GM21786 (cell line): Measurements from ENCODE around the gene CCS.
"Not testable (repeated sequence)": the region's sequence is repeated elsewhere in the genome, so short reads cannot be mapped to it uniquely, and the experiment has no call there.

ENCODE experiments used
- ATAC-seq: cut with Tn5 transposase; IDR thresholded peaks from one replicate; pipeline ENCODE4 v1.9.1; 2021; ENCODE audit not compliant: unreplicated experiment

The CCS gene

DNA sequence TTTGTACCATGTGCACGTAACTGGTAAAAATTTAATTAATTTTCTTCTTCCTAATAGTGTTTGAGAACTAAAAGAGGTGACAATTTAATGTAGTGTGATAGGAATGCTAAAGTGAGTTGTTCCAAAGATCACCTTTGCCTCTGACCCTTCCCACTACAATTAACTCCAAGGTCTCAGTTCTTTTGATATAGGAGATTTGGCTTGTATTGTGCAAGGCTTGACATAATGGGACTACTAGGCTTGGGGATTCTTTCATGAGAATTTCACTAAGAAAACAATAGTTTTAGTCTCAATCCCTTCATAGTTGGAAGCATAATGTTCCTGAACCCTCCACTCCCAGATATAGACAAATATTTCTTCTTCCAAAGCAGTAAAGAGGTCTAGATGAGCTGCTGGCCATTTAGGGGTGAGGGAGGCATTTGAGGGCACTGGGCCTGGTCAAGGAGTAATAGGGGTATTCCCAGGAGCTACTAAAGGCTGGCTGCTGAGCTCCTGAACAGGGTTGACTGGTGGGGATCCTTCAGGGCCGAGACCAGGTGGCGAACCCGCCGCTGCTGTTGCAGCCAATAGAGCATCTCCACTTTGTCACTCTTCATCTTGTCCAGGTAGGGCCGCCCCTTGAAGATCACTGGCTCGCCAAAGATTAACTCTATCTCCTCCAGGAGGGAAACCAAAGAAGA lies 2.8 kb upstream of the CCS start:
- no peak for ATAC-seq

DNA sequence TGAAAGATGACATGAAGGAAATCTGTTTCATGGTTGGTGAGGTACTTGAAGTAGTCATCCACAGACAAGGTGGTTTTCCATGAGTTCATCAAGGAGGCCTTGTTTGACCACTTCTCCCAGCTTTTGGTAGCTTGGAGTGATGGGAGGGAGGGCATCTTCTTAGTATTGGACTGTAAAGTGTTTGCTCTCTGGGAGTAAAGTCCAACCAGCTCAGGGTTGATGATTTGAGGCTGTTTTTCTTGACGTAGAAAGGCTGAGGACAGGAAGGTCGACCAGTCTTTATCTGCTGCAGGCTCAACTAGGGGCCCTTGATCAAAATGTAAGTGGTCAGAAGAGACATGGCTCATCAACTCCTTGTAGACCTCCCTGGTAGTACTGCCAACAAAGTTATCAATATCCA lies 1.8 kb upstream of the CCS start:
- ATAC-seq = no peak

DNA sequence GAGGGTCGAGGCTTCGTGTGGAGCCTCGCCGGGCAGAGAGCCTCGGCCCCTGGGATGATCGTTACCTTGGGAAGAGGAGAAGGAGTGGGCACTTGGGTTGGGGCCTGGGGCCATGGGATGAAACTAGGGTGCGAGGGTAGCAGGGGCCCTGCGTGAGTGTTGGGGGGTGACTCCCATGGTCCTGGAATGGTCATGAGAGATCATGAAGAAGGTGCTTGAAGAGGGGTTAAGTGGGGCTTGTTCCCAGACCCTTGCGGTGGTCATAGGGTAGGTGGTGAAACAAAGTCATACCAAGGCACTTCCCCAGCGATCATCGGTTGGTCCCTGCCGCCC lies 284 bp downstream of the CCS start:
- no peak for ATAC-seq

DNA sequence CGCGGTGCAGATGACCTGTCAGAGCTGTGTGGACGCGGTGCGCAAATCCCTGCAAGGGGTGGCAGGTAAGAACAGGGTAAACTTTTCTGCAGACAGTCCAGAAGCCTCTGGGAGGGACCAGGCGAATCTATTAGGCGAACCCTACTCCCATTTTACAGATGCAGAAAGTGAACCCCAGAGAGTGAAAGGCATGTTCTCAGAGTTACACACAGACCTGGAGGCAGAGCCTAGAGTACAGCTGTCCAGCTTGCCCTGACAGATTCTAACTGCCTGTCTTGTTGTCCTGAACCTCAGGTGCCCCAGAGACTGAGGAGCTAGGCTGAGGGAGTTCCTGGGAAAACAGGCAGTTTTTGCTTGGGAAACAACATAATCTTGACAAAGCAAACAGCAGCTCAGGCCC lies 665 bp downstream of the CCS start:
- ATAC-seq = no peak

DNA sequence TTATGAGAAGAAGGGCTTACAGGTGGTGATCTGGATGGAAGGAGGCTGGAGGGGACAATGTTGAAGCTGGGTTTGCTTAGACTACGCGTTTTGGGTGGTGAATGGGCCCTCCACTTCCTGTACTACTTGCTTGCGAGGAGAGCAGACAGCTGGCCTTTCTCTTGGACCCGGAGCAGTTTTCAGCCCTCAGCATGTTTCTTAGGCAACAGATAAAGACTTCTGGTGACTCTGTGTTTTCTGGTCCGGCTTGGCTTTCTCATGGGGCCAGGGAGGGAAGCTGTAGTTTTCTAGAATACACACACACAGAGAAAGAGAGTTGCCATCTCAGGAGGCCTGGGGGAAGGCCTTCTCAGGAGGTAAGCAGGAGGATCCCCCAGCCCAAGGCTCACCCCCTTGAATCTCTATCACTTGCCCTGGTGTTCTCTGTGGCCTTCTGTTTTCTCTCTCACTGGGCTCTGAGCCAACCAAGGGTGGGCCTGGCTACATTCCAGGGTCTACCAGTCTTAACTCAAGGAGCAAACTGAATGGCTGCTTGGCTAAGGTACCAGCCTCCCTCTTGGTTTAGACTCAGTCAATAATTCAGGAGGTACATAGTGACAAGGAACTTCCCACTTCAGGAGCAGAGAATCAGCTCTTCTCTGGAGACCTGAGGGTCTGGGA lies 2.4 kb downstream of the CCS start:
- no peak for ATAC-seq

DNA sequence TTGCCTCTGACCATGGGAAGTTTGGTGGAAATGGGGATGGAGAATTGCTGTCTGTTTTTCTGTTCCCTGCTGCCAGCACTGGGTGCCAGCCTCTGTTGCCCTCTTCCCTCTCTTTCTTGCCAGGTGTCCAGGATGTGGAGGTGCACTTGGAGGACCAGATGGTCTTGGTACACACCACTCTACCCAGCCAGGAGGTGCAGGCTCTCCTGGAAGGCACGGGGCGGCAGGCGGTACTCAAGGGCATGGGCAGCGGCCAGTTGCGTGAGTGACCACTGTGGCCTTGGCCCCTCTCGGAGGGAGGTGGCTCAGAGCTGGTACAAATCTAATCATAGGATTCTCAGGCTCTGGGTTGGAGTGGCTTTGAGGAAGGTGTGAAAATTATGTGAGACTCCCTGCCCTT lies 6.0 kb downstream of the CCS start:
- ATAC-seq = no peak

GRCh38 chr11:66600219-66600618 lies 7.2 kb downstream of the CCS start:
- no peak for ATAC-seq

DNA sequence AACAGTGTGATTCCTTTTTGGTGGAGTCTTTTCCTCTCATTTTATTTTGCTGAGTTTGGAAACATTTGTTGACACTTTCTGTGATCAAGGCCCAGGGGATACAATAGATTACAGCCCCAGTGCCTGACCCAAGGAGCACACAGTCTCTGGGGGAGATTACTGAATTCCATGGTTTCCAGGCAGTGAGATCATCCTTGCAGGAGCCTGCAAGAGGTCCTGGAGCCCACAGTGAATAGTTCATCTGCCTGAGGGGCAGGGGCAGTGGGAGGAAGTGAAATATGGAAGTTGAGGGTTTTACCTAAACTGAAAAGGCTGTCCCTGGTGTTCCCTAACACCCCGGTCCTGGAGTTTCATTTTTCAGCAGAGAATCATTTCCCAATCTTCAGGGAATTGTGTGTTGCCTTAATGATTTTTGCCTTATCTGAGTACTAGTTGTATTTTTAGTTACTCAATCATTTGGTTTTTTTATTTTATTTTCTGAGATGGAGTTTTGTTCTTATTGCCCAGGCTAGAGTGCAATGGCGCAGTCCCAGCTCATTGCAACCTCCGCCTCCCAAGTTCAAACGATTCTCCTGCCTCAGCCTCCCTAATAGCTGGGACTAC lies 7.7 kb downstream of the CCS start:
- ATAC-seq = no peak

DNA sequence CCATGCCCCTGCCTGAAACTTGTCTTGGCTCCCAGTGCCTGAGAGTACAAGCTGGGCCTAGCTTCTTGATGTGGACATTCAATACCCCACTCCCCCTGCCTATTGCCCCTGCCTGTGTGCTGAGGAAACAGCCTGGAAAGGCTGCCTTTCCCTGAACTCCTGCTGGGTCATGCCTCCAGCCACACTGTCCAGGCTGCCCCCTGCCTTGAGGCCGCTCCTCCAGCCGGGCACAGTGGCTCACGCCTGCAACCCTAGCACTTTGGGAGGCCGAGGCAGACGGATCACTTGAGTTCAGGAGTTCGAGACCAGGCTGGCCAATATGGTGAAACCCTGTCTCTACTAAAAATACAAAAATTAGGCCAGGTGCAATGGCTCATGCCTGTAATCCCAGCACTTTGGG lies 10.1 kb downstream of the CCS start:
- no peak for ATAC-seq

DNA sequence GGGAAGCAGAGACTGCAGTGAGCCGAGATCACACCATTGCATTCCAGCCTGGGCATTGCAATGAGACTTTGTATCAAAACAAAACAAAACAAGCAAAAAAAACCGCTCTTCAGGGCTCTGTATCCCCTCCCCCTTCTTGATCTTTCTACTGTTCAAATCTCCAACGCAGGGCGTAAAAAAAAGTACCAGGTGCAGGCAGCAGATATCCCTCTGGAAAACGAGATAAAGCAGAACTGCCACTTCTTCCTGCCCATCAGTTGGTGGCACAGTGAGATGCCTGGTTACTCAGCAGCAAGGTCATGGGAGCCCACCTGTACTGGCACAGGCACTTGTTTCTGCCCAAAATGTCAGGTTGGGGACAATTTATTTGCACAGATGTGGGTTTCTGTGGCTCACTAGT lies 11.2 kb downstream of the CCS start:
- no peak for ATAC-seq

DNA sequence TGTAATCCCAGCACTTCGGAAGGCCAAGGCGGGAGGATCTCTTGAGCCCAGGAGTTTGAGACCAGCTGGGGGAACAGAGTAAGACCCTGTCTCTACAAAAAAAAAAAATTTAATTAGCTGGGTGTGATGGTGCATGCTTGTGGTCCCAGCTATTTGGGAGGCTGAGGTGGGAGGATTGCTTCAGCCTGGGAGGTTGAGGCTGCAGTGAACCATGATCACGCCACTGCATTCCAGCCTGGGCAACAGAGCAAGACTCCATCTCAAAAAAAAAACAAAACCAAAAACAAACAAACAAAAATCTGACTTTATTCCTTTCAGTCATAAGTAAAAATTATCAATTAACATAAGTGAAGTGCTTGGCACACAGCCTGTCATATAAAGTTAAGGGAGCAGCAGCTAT lies 13.6 kb downstream of the CCS start:
- not testable (repeated sequence) for ATAC-seq

DNA sequence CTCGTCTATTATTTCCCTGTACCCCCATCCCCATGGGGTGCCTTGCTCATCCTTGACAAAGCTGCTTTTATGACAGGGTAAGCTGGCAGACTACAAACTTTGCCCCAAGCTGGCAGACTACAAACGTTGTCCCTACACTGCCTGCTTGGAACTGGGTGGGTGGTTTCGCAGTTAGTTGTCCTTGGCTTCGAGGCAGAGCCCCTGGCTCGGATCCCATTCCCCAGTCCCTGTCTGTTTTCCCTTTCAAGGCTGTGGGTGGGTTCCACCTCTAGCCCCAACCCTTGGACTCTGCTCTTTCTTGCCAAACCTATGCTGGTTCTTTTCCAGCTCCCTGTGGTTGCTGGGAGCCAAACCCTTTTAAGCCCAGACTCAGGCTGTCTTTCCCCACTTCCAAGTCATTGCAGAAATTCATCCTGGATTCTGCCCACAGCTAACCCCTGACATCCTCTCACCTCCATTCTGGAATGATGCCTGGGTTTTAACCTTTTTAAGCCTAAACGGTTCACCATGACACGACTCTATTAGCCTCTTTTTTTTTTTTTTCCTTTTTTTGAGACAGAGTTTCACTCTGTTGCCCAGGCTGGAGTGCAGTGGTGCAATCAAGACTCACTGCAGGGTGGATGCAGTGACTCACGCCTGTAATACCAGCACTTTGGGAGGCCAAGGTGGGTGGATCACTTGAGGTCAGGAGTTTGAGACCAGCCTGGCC lies 14.3 kb downstream of the CCS start:
- no peak for ATAC-seq

- ATAC-seq = no peak
These were observed 17.0 kb downstream of the CCS start for GRCh38 chr11:66609721-66610617.

DNA sequence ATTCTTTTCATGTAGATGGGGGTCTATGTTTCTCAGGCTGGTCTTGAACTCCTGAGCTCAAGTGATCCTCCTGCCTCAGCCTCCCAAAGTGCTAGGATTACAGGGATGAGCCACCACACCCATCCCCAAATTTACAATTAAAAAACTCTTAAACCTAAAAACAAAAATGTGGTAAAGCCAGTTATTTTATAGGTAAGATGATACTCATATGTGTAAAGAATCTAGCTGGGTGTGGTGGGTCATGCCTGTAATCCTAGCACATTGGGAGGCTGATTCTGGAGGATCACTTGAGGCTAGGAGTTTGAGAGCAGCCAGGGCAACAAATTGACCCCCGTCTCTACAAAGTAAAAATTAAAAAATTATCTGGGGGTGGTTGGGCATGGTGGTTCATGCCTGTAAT lies 19.5 kb downstream of the CCS start:
- ATAC-seq = no peak

GRCh38 chr11:66614073-66614472 lies 21.1 kb downstream of the CCS start:
- ATAC-seq = no peak

DNA sequence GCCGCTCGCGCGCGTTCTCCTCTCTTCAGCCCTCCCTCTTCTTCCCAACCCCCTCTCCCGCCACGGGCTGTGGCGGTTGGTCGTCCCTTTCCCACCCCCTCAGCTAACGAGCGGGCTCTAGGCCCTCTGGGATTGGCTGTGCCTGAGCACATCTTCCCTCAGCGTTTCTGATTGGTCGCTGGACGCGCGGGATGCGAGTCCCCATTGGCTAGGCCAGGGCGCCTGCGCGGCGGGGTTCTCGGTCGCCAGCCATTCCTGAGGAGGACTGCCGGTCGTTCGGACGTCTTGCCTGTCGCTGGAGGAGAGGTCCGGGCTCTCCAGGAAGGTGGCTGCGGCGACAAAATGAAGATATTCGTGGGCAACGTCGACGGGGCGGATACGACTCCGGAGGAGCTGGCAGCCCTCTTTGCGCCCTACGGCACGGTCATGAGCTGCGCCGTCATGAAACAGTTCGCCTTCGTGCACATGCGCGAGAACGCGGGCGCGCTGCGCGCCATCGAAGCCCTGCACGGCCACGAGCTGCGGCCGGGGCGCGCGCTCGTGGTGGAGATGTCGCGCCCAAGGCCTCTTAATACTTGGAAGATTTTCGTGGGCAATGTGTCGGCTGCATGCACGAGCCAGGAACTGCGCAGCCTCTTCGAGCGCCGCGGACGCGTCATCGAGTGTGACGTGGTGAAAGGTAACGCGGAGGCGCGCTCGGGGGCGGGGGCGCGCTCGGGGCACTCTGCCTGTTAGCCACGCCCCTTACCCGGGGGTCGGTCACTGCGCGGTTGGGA lies 23.6 kb downstream of the CCS start, which contains the start of gene RBM14:
Gene RBM14 (plus strand): TSS at position 252 of the 776 bp plus-strand sequence. CDS start 91 bp downstream, at position 343.
- peak; percentile 92 for ATAC-seq

- ATAC-seq = no peak
These were observed 24.3 kb downstream of the CCS start for GRCh38 chr11:66617155-66617834.

DNA sequence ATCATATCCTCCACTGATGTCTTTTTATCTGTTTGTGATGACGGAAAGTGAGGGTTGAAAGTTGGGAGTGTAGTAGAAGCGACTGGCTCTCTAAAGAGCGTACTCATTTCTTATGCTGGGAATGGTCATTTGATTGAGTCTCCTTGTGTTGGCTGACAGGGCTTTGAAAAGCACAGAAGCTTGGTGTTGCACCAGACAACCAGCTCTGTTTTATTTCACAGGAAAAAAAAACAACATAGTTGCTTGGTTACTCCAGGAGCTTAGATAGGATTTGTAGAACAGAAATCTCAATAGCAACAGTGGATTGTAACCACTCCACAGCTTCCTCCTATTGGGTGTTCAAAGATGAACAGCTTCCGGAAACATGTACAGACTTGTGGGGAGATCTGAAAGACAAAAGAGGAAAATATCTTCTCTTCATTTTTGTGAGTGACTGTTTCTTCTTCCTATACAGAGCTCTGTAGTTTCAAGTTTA lies 26.1 kb downstream of the CCS start:
- ATAC-seq = no peak

DNA sequence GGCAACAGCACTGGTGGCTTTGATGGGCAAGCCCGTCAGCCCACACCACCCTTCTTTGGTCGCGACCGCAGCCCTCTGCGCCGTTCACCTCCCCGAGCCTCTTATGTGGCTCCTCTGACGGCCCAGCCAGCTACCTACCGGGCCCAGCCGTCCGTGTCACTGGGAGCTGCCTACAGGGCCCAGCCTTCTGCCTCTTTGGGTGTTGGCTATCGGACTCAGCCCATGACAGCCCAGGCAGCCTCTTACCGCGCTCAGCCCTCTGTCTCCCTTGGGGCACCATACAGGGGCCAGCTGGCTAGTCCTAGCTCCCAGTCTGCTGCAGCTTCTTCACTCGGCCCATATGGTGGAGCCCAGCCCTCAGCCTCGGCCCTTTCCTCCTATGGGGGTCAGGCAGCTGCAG lies 31.5 kb downstream of the CCS start:
- ATAC-seq = no peak
